Measurements from ENCODE around the gene INPP1. TPM values are rescaled to one million over a fixed set of nuclear protein-coding genes. Genes with fewer than 3 reads are reported as not detected.

Gene INPP1
- total RNA-seq, 2 experiments from 2014 or later: not detected

DNA sequence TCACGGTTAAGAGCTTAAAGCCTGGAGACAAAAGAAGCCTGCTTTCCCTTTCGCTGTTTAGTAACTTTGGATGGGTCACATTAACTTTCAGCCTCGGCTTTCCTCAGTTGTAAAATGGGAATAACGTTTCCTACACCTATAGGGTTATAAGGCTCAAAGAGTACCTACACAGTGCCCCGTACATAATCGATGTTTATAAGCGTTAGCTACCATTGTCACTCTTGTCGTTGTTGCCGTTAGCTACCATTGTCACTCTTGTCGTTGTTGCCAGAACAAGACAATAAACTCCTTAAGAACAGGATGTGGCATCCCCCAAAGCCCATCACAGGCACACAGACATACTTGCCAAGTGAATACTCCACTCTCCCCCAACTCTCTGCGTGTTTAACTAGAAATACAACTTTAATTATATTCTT, 63.9 kb downstream of the INPP1 start:
- CTCF ChIA-PET (ENCODE audit: unreplicated experiment): no interaction called here
- Histone ChIP-seq H3K27ac (ENCODE audit: low read depth, low read length, poor library complexity, severe bottlenecking) (peak overlapping the region; percentile 22), H3K9me3 (ENCODE audit: low read length) (no peaks in the 10 kb centered on the region), H3K4me2 (ENCODE audit: low read length) (peak overlapping the region; percentile 74), H4K20me1 (ENCODE audit: insufficient read depth, low read length) (no peaks in the 10 kb centered on the region), H3K36me3 (ENCODE audit: insufficient read depth, low read length) (no peaks in the 10 kb centered on the region), H3K79me2 (ENCODE audit: insufficient read depth, low read depth, low read length) (no peaks in the 10 kb centered on the region), H3K4me1 (ENCODE audit: insufficient read depth, low read length, poor library complexity, severe bottlenecking) (peaks cover 16% of the 10 kb centered on the region), H3K4me3 (ENCODE audit: low read depth, low read length, poor library complexity, severe bottlenecking) (peak overlapping the region; percentile 84), H3K9me2 (ENCODE audit: insufficient read depth, low read length) (no peaks in the 10 kb centered on the region), H2AFZ (ENCODE audit: low read length) (peak overlapping the region; percentile 95)
- BruUV-seq (replicated peaks): TSS peak; percentile 55
- DNase-seq (ENCODE audit: low spot score): peak; percentile 14
- POLR2A ChIA-PET: interaction anchor here (0.6 to 1.6 kb wide), 7 partner anchors 40 to 274 kb away, joined by 3 to 5 read pairs (median 5); no protein-coding TSS in a partner anchor
- TF ChIP-seq, protein P1, sequence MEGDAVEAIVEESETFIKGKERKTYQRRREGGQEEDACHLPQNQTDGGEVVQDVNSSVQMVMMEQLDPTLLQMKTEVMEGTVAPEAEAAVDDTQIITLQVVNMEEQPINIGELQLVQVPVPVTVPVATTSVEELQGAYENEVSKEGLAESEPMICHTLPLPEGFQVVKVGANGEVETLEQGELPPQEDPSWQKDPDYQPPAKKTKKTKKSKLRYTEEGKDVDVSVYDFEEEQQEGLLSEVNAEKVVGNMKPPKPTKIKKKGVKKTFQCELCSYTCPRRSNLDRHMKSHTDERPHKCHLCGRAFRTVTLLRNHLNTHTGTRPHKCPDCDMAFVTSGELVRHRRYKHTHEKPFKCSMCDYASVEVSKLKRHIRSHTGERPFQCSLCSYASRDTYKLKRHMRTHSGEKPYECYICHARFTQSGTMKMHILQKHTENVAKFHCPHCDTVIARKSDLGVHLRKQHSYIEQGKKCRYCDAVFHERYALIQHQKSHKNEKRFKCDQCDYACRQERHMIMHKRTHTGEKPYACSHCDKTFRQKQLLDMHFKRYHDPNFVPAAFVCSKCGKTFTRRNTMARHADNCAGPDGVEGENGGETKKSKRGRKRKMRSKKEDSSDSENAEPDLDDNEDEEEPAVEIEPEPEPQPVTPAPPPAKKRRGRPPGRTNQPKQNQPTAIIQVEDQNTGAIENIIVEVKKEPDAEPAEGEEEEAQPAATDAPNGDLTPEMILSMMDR (conservative IDR thresholded peaks at IDR 0.05; ENCODE audit: low read length): no peak
- no peak for TF ChIP-seq EZH2phosphoT487 (IDR thresholded peaks at IDR 0.05; ENCODE audit: borderline replicate concordance, low read depth, low read length)
- intact Hi-C loops (cut with micrococcal nuclease; ENCODE audit: unreplicated experiment): loop anchor here (1.0 to 5.0 kb wide), 2 partner anchors 129 to 475 kb away; partner anchors contain the start of gene GLS

DNA sequence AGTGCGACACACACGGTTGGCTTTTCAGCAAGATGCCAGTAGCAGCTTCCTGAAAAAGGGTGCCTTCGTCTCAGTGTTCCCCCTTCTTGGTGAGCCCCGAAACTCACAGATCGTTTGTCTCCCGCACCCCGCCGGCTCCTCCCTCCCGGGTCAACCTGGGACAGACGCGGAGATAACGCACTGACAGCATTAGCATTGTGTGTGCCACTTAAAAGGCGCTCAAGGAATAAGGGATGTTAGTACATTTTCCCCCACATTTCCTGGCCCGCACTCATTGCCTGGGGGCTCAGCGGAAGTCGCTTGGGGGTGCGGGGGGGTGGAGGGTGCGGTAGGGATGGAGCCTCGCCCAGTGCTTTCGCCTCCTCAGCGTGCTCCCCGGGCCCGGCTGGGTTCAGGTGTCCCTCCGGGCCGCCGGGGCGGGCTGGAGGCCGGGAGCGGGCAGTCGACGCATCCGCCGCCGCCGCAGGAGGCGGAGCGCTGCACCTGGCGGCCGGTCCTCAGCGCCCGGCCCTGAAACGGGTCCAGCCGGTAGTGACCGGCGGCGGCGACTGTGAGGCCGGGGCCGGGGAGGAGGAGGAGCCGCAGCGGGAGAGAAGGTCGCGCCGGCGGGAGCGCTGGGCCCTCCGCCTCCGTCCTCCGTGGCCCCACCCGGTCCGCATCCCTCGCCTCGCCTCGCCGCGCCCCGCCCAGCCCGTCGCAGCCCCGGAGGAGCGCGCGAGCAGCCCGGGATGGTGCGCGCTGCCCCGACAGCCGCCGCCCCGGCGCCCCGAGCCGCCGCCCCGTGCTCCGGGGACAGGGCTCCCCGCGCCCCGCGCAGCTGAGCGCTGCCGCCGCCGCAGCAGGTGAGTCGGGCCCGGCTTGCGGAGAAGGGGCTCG, 64.5 kb downstream of the INPP1 start, which contains the start of gene MFSD6:
Gene MFSD6 (plus strand): TSS at position 694 of the 876 bp plus-strand sequence. CDS start 27,675 bp downstream, outside the sequence.
- H3K36me3 ChIP-seq (ENCODE audit: insufficient read depth, low read length): no peaks in the 10 kb centered on the region
- ChIA-PET POLR2A (interaction anchor here (0.6 to 1.6 kb wide), 5 partner anchors 39 to 273 kb away, joined by 3 to 5 read pairs (median 4); no protein-coding TSS in a partner anchor), CTCF (ENCODE audit: unreplicated experiment) (no interaction called here)
- H3K4me2 ChIP-seq (ENCODE audit: low read length): peak within 1 kb of the TSS; percentile 74
- peak; percentile 54 for DNase-seq (ENCODE audit: low spot score)
- no peaks in the 10 kb centered on the region for H3K79me2 ChIP-seq (ENCODE audit: insufficient read depth, low read depth, low read length)
- no peaks in the 10 kb centered on the region for H4K20me1 ChIP-seq (ENCODE audit: insufficient read depth, low read length)
- H3K4me1 ChIP-seq (ENCODE audit: insufficient read depth, low read length, poor library complexity, severe bottlenecking): peaks cover 16% of the 10 kb centered on the region
- peak within 1 kb of the TSS; percentile 95 for H2AFZ ChIP-seq (ENCODE audit: low read length)
- H3K9me3 ChIP-seq (ENCODE audit: low read length): no peaks in the 10 kb centered on the region
- no peak for TF ChIP-seq EZH2phosphoT487 (IDR thresholded peaks at IDR 0.05; ENCODE audit: borderline replicate concordance, low read depth, low read length)
- TF ChIP-seq, protein P1 (conservative IDR thresholded peaks at IDR 0.05; ENCODE audit: low read length): no peak
- no TSS peak for BruUV-seq (replicated peaks)
- H3K9me2 ChIP-seq (ENCODE audit: insufficient read depth, low read length): no peaks in the 10 kb centered on the region
- intact Hi-C loops (cut with micrococcal nuclease; ENCODE audit: unreplicated experiment): loop anchor here (1.0 to 5.0 kb wide), 6 partner anchors 61 to 474 kb away; partner anchors contain the start of genes GLS and NAB1
- H3K4me3 ChIP-seq (ENCODE audit: low read depth, low read length, poor library complexity, severe bottlenecking): peak within 1 kb of the TSS; percentile 84
- H3K27ac ChIP-seq (ENCODE audit: low read depth, low read length, poor library complexity, severe bottlenecking): peak within 1 kb of the TSS; percentile 46

All from OCI-LY7 (cell line).